Calu3 (cell line): ENCODE results near the gene ZBTB20. TPM values are rescaled to one million over a fixed set of nuclear protein-coding genes. Genes with fewer than 3 reads are reported as not detected.
A peak's percentile ranks its signal among the peaks of the same experiment; 100 is the strongest.

Source experiments
- BruUV-seq: library from RNA; stranded (reverse); fragments of 400-500 nt; replicated peaks from 2 replicates; lab custom pipeline; 2021; lab: Mats Ljungman, UMichigan
- CTCF ChIA-PET: fragments of 300-600 bp; sonication (Branson Sonifier 250); formaldehyde crosslinking; loops from one replicate; lab custom pipeline; 2022; ENCODE audit warnings: antibody characterized with exemption; lab: Charles Lee
- DNase-seq: peaks from one replicate; pipeline ENCODE4 v3.0.0; 2022
- H3K27ac Mint-ChIP-seq: one replicate; pipeline ENCODE4 v1.8.0; 2022; ENCODE audit warnings: mixed read lengths; ENCODE audit not compliant: unreplicated experiment
- H3K27me3 Mint-ChIP-seq: one replicate; pipeline ENCODE4 v1.8.0; 2022; ENCODE audit warnings: mixed read lengths; ENCODE audit not compliant: unreplicated experiment
- H3K36me3 Mint-ChIP-seq: one replicate; pipeline ENCODE4 v1.8.0; 2022; ENCODE audit warnings: mild to moderate bottlenecking, moderate library complexity, mixed read lengths; ENCODE audit not compliant: insufficient read depth, unreplicated experiment
- H3K4me1 Mint-ChIP-seq: one replicate; pipeline ENCODE4 v1.8.0; 2022; ENCODE audit warnings: mild to moderate bottlenecking, low read depth, mixed read lengths; ENCODE audit not compliant: unreplicated experiment
- H3K4me3 Mint-ChIP-seq: one replicate; pipeline ENCODE4 v1.8.0; 2022; ENCODE audit warnings: mild to moderate bottlenecking, low read depth, moderate library complexity, mixed read lengths; ENCODE audit not compliant: unreplicated experiment
- H3K9me3 Mint-ChIP-seq: one replicate; pipeline ENCODE4 v1.8.0; 2022; ENCODE audit warnings: low read depth, mixed read lengths; ENCODE audit not compliant: unreplicated experiment
- intact Hi-C: fragments of 100-400 bp; cut with micrococcal nuclease; formaldehyde crosslinking; loops from one replicate; pipeline ENCODE4 v1.10.0; 2022; ENCODE audit not compliant: unreplicated experiment
- total RNA-seq: library from RNA; stranded (reverse); gene quantifications from 2 replicates; pipeline ENCODE4 v1.2.3, GENCODE V29; 2022
- TF ChIP-seq, protein P1 (sequence below): fragments of 200-600 bp; IDR thresholded peaks from one replicate; pipeline ENCODE4 v1.8.0; 2022; ENCODE audit warnings: antibody characterized with exemption; ENCODE audit not compliant: unreplicated experiment

ZBTB20 gene
- total RNA-seq, 1 experiment from 2014 or later = 24.1 TPM

DNA sequence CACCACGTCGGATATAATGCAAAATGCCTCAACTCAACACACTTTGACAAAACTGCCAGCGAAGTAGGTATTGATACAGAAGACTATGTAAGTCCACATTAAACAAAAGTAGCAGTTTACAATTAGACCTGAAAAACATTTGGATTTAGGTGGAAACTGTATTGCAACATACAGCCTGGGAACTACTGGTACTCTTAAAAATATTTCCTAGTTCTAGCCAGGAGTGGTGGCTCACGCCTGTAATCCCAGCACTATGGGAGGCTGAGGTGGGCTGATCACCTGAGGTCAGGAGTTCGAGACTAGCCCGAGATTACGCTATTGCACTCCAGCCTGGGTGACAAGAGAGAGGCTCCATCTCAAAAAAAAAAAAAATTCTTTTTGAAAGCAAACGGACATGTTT is 246.2 kb downstream of the ZBTB20 start:
- intact Hi-C loops = no loop called here
- no peaks in the 10 kb centered on the region for H3K9me3 Mint-ChIP-seq
- peak overlapping the region; percentile 69 for H3K4me3 Mint-ChIP-seq
- peaks cover 33% of the 10 kb centered on the region for H3K4me1 Mint-ChIP-seq
- H3K27me3 Mint-ChIP-seq = no peaks in the 10 kb centered on the region
- peak overlapping the region; percentile 66 for H3K27ac Mint-ChIP-seq
- CTCF ChIA-PET = no interaction called here
- TF ChIP-seq, protein P1, sequence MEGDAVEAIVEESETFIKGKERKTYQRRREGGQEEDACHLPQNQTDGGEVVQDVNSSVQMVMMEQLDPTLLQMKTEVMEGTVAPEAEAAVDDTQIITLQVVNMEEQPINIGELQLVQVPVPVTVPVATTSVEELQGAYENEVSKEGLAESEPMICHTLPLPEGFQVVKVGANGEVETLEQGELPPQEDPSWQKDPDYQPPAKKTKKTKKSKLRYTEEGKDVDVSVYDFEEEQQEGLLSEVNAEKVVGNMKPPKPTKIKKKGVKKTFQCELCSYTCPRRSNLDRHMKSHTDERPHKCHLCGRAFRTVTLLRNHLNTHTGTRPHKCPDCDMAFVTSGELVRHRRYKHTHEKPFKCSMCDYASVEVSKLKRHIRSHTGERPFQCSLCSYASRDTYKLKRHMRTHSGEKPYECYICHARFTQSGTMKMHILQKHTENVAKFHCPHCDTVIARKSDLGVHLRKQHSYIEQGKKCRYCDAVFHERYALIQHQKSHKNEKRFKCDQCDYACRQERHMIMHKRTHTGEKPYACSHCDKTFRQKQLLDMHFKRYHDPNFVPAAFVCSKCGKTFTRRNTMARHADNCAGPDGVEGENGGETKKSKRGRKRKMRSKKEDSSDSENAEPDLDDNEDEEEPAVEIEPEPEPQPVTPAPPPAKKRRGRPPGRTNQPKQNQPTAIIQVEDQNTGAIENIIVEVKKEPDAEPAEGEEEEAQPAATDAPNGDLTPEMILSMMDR = no peak
- H3K36me3 Mint-ChIP-seq = no peaks in the 10 kb centered on the region
- no TSS peak for BruUV-seq
- no peak for DNase-seq

DNA sequence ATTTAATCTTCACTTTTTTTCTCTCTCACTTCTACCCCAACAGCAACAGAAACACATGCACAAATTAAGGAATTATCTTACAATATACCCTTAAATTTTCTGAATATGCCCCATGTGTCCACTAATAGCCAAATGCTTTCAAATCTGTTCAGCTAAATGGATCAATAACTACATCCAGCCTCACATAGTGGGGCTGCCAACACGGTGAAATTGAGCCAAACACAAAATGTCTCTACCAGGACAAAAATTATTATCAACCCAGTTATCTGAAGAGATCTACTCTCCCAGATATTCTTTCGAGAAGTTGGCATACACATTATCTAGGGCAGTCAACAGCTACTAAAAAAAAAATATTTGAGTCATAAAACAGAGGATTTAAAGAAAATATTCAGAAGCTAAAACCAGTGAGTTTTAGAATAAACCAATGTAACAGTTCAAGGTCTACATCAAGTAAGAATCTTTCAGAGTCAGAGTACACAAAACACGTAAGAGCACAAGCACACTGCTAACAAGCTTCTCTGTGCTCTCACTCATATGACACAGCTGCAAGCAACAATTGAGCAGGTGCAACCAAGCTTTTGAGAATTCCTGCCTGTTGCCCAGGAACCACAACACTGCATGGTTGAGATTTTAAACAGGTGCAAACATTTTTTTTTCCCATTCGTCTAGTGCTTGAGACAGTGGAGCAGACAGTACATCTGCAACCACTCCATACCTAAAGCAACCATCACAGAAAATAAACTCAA is 247.7 kb downstream of the ZBTB20 start:
- no peak overlapping the region for H3K4me3 Mint-ChIP-seq
- no peaks in the 10 kb centered on the region for H3K36me3 Mint-ChIP-seq
- intact Hi-C loops = no loop called here
- no peaks in the 10 kb centered on the region for H3K9me3 Mint-ChIP-seq
- no peaks in the 10 kb centered on the region for H3K27me3 Mint-ChIP-seq
- TF ChIP-seq, protein P1 = no peak
- DNase-seq = peak; percentile 40
- no TSS peak for BruUV-seq
- CTCF ChIA-PET = interaction anchor here (0.8 kb wide), 1 partner anchor 440 kb away, joined by 3 read pairs; no protein-coding TSS in a partner anchor
- H3K27ac Mint-ChIP-seq = peak overlapping the region; percentile 33
- H3K4me1 Mint-ChIP-seq = peaks cover 27% of the 10 kb centered on the region

DNA sequence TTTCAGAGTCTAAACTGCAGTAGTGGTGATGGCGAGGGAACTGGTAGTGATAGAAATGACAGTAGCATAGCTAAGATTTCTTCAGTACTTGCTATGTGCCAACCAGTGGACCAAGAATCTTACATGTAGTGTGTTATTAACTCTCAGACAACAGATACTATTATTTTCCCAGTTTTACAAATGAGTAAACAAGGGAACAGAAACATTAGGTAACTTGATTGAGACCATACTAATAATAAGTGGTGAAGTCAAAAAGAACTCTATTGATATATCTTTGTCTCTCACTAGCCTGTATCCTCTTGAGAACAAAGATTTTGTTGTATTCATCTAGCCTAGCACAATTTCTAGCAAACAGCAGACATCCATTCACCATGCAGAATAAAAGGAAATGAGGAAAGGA is 250.1 kb downstream of the ZBTB20 start:
- CTCF ChIA-PET = no interaction called here
- Mint-ChIP-seq H3K4me3 (no peak overlapping the region), H3K9me3 (no peaks in the 10 kb centered on the region), H3K27ac (no peak overlapping the region), H3K27me3 (no peaks in the 10 kb centered on the region), H3K36me3 (no peaks in the 10 kb centered on the region), H3K4me1 (peaks cover 8% of the 10 kb centered on the region)
- BruUV-seq = no TSS peak
- TF ChIP-seq, protein P1 = no peak
- DNase-seq = no peak
- intact Hi-C loops = no loop called here

DNA sequence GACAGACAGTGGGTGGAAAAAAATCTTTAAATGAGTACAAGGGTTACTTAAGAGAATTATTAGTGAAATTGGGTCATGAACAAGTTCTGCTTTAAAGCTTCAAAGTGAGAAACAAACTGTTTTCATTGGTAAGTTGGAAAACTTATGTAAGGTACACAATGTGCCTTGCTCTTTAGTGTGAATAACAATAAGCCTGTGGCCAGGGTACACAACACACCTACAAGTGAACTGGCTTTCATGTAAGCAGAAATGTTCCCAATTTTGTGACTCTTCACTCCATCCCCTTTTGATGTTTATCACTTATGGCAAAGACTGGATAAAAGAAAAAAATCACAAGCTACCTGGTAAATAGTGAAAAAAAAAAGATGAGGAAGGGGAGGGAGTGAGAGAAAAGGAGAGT is 253.7 kb downstream of the ZBTB20 start:
- Mint-ChIP-seq H3K27me3 (no peaks in the 10 kb centered on the region), H3K36me3 (no peaks in the 10 kb centered on the region), H3K27ac (no peak overlapping the region), H3K4me3 (no peak overlapping the region), H3K4me1 (no peaks in the 10 kb centered on the region), H3K9me3 (no peaks in the 10 kb centered on the region)
- no peak for DNase-seq
- BruUV-seq = no TSS peak
- TF ChIP-seq, protein P1 = no peak
- CTCF ChIA-PET = no interaction called here
- intact Hi-C loops = no loop called here
